ENCODE measurements around the gene NSD2.
A peak's percentile ranks its signal among the peaks of the same experiment; 100 is the strongest.
"Not testable (repeated sequence)": the region's sequence is repeated elsewhere in the genome, so short reads cannot be mapped to it uniquely, and the experiment has no call there.

The NSD2 gene

DNA sequence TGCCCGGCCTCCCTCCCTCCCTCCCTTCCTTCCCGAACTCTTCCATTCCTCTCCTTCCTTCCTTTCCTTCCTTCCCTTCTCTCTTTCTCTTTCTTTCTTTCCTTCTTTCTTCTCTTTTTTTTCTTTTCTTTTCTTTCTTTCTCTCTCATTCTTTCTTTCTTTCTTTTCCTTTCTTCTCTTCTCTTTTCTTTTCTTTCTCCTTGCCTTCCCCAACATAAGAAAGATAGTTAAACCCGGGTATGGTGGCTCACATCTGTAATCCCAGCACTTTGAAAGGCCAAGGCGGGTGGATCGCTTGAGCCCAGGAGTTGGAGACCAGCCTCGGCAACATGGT is 25.4 kb downstream of the NSD2 start:
- no peak for ATAC-seq
- Mint-ChIP-seq H3K4me3 (no peak overlapping the region), H3K27me3 (no peaks in the 10 kb centered on the region), H3K9me3 (no peaks in the 10 kb centered on the region), H3K27ac (peak overlapping the region; percentile 72), H3K4me1 (peaks cover 16% of the 10 kb centered on the region), H3K36me3 (peaks cover 23% of the 10 kb centered on the region)

DNA sequence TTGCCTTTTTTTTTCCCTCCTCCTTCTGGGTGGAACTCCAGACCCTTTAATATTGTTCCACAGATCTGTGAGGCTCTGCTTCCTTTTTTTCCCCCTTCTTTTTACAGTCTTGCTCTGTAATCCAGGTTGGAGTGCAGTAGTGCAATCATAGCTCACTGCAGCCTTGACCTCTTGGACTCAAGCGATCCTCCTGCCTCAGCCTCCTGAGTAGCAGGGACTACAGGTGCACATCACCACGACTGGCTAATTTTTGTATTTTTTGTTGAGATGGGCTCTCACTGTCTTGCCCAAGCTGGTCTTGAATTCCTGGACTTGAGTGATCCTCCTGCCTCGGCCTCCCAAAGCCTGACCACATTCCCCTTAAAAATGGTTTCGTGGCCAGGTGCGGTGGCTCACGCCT is 26.8 kb downstream of the NSD2 start:
- Mint-ChIP-seq H3K36me3 (peaks cover 34% of the 10 kb centered on the region), H3K27me3 (no peaks in the 10 kb centered on the region), H3K4me1 (peaks cover 16% of the 10 kb centered on the region), H3K4me3 (no peak overlapping the region), H3K9me3 (no peaks in the 10 kb centered on the region), H3K27ac (no peak overlapping the region)
- ATAC-seq = no peak

DNA sequence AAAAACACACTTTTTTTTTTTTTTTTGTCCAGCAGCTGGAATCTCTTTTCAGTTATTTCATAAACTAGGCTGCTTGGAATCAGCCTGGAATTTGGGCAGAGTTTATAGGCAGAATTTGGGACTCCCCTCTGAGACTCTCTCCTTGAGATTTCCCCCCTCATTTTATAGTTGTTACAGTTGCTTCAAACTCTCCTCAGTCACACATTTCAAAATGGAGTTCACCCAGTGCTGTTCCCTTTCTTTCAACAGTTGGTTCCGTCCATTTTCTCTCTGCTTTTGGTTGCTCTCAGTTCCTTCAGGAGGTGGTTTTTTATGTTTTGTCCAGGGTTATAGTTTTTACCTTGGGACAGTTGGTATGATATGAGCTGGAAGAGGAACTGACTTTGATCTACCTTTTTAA is 27.5 kb downstream of the NSD2 start:
- Mint-ChIP-seq H3K27ac (no peak overlapping the region), H3K36me3 (peaks cover 40% of the 10 kb centered on the region), H3K9me3 (no peaks in the 10 kb centered on the region), H3K4me1 (peaks cover 16% of the 10 kb centered on the region), H3K4me3 (no peak overlapping the region), H3K27me3 (no peaks in the 10 kb centered on the region)
- ATAC-seq = no peak

DNA sequence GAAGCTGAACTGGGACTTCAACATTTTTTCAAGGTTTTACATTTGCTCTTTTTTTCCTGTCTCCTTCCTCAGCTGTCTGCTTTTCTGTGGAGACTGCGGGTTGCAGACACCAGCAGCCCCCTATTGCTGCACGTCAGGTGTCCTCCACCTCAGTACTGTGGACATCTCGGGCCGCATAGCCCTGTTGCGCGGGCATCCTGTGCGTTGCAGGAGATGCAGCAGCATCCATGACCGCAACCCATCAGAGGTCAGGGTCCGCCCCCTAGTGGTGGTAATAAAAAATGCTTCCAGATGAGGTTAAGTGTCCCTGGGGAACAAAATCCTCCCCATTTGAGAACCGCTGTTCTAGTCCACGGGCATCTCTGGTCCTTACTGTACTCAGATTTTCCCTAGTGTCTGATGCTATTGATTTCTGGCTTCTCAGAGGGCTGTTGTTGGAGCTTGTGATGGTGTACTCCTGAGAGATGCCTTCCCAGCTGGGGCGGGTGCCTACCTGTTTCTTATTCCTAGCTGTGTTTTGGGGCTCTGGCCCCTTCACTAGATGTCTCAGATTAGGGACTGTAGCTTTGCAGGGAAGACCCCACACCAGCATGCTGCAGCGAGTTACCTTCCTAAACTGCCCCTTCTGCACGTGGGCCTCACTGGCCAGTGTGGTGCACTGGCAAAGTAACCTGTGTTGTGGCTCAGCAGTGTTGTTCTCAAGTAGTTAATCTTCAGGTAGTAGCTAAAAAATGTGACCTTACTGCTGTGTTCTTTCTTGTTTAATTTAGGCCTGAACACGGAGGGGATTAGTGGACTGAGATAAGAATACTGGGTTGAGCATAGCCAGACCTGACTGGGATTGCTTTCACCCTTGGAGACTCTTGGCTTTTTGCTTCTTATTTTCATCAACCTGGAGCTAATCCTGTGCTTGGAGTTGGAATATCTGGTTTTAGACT is 28.2 kb downstream of the NSD2 start:
- no peaks in the 10 kb centered on the region for H3K27me3 Mint-ChIP-seq

DNA sequence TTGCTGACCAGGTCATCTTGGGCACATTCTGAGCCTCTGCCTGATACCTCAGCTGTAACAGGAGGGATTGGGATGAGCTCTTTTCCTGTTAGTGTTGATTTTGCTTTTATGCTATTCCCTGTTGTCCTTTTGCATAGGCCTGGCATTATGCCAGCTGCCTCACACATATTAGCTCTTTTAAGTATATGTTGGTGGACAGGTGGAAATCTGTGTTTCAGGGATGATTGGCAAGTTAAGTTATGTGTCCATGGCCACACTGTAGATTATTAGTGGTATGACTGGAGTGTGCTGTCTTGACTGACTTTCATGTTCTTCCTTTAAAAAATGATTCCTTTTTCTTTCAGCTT is 28.9 kb downstream of the NSD2 start:
- Mint-ChIP-seq H3K4me1 (peaks cover 11% of the 10 kb centered on the region), H3K27ac (no peak overlapping the region), H3K4me3 (no peak overlapping the region), H3K9me3 (no peaks in the 10 kb centered on the region), H3K36me3 (peaks cover 43% of the 10 kb centered on the region), H3K27me3 (no peaks in the 10 kb centered on the region)
- no peak for ATAC-seq

More for the DNA sequence above, 28.2 kb downstream of the NSD2 start:
- Mint-ChIP-seq H3K9me3 (no peaks in the 10 kb centered on the region), H3K27ac (no peak overlapping the region), H3K4me3 (peak overlapping the region; percentile 48), H3K36me3 (peaks cover 42% of the 10 kb centered on the region), H3K4me1 (peaks cover 16% of the 10 kb centered on the region)
- ATAC-seq = peak; percentile 89

DNA sequence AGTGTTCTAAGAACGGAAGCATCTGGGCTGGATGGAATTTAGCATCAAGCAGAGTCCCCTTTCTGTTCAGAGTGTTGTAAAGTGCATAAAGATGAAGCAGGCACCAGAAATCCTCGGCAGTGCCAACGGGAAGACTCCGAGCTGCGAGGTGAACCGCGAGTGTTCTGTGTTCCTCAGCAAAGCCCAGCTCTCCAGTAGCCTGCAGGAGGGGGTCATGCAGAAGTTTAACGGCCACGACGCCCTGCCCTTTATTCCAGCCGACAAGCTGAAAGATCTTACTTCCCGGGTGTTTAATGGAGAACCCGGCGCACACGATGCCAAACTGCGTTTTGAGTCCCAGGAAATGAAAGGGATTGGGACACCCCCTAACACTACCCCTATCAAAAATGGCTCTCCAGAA is 29.4 kb downstream of the NSD2 start:
- no peaks in the 10 kb centered on the region for H3K9me3 Mint-ChIP-seq
- H3K4me3 Mint-ChIP-seq = no peak overlapping the region
- no peak overlapping the region for H3K27ac Mint-ChIP-seq
- peaks cover 47% of the 10 kb centered on the region for H3K36me3 Mint-ChIP-seq
- no peak for ATAC-seq
- H3K4me1 Mint-ChIP-seq = peaks cover 10% of the 10 kb centered on the region
- no peaks in the 10 kb centered on the region for H3K27me3 Mint-ChIP-seq

DNA sequence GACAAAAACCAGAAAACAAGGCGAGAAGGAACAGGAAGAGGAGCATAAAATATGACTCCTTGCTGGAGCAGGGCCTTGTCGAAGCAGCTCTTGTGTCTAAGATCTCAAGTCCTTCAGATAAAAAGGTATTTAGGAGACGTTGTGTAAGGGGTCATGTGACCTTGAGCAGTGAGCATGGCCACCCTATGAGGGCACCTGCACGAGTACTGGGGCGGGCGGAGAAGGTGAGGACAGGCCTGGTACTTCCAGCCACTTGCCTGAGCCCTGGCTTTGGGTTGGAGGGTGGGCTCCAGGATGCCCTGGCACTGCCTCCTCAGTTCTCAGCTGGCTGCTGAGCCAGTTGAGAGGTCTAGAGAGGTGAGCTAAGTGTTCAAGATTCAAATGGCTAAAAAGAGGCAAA is 29.9 kb downstream of the NSD2 start:
- H3K36me3 Mint-ChIP-seq = peaks cover 51% of the 10 kb centered on the region
- no peak overlapping the region for H3K27ac Mint-ChIP-seq
- no peaks in the 10 kb centered on the region for H3K9me3 Mint-ChIP-seq
- ATAC-seq = no peak
- H3K27me3 Mint-ChIP-seq = no peaks in the 10 kb centered on the region
- H3K4me3 Mint-ChIP-seq = no peak overlapping the region
- peaks cover 10% of the 10 kb centered on the region for H3K4me1 Mint-ChIP-seq

DNA sequence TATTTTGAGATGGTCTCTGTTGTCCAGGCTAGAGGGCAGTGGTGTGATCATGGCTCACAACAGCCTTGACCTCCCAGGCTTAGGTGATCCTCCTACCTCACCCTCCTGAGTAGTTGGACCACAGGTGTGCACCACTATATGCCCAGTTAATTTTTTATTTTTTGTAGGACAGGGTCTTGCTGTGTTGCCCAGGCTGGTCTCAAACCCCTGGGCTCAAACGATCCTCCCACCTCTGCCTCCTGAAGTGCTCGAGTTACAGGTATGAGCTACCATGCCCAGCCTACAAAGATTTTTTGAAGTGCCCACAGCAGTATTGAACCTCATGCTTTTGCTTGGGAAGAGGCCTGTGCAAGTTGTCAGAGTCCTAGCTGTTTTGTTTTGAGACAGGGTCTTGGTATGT is 31.1 kb downstream of the NSD2 start:
- Mint-ChIP-seq H3K36me3 (peaks cover 54% of the 10 kb centered on the region), H3K27me3 (no peaks in the 10 kb centered on the region), H3K9me3 (no peaks in the 10 kb centered on the region), H3K4me3 (no peak overlapping the region), H3K27ac (no peak overlapping the region), H3K4me1 (peaks cover 16% of the 10 kb centered on the region)
- no peak for ATAC-seq

DNA sequence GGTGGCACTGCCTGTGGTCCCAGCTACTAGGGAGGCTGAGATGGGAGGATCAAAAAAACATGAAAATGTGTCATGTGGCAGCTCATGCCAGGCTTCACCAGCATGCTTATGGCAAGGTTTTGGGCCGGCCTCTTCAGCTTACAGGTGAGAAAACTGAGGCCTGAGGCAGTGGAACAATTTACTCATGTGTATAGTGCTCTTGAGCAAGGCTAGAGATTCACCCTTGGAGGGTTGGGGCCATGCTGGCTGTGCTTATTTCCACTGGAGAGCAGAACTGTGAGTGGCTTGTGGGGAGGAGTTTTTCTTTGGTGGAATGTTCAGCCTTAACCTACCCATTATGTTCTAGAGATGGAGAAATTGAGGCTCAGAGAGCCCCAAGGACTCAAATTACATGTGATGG is 31.8 kb downstream of the NSD2 start:
- H3K27ac Mint-ChIP-seq = no peak overlapping the region
- H3K4me1 Mint-ChIP-seq = peaks cover 19% of the 10 kb centered on the region
- H3K27me3 Mint-ChIP-seq = no peaks in the 10 kb centered on the region
- H3K9me3 Mint-ChIP-seq = no peaks in the 10 kb centered on the region
- no peak overlapping the region for H3K4me3 Mint-ChIP-seq
- ATAC-seq = no peak
- peaks cover 60% of the 10 kb centered on the region for H3K36me3 Mint-ChIP-seq

DNA sequence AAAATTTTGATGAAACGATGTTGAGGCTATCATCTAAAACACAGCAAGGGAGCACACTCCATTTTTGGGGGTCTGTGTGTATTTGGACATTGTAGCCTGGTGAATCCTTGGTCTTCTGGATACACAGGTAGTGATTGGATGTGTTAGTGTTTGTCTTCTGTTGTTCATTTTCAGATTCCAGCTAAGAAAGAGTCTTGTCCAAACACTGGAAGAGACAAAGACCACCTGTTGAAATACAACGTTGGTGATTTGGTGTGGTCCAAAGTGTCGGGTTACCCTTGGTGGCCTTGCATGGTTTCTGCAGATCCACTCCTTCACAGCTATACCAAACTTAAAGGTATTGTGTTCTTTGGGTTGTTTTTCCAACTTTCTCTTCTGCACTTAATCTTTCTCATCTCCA is 32.8 kb downstream of the NSD2 start:
- no peaks in the 10 kb centered on the region for H3K9me3 Mint-ChIP-seq
- peaks cover 18% of the 10 kb centered on the region for H3K4me1 Mint-ChIP-seq
- no peak for ATAC-seq
- no peaks in the 10 kb centered on the region for H3K27me3 Mint-ChIP-seq
- H3K36me3 Mint-ChIP-seq = peaks cover 64% of the 10 kb centered on the region
- H3K4me3 Mint-ChIP-seq = no peak overlapping the region
- H3K27ac Mint-ChIP-seq = no peak overlapping the region

DNA sequence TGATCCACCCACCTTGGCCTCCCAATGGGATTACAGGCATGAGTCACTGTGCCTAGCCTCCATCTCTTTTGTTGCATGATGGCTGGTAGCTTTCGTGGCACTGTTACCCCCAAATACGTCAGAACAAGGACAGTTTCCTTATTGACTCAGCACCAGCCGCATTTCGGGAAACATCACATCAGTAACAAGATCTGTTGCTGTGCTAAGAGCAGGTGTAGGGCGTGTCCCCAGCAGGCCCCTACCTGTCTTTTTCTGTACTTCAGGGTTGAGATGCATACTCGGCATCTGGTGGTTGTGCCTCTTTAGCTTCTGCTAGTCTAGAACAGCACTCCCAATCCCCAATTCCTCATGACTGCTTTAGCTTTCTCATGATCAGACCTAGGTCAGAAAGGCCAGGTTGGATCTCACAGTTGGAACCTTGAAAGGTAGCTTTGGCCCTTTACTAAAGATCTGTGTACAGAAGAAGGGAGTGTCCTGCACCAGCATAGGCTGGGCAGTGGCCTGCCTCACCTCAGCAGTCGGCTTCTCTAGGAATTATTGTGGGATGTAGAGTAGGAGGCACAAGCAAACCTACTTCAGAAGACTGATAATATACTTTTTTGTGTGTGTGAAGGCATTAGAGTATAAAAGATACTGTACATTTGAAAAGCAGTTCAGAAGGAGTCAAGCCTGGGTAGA is 36.8 kb downstream of the NSD2 start:
- H3K9me3 Mint-ChIP-seq = no peaks in the 10 kb centered on the region
- peak overlapping the region; percentile 64 for H3K27ac Mint-ChIP-seq
- H3K4me3 Mint-ChIP-seq = no peak overlapping the region
- no peak for ATAC-seq
- H3K4me1 Mint-ChIP-seq = peaks cover 19% of the 10 kb centered on the region
- H3K36me3 Mint-ChIP-seq = peaks cover 64% of the 10 kb centered on the region
- H3K27me3 Mint-ChIP-seq = no peaks in the 10 kb centered on the region

DNA sequence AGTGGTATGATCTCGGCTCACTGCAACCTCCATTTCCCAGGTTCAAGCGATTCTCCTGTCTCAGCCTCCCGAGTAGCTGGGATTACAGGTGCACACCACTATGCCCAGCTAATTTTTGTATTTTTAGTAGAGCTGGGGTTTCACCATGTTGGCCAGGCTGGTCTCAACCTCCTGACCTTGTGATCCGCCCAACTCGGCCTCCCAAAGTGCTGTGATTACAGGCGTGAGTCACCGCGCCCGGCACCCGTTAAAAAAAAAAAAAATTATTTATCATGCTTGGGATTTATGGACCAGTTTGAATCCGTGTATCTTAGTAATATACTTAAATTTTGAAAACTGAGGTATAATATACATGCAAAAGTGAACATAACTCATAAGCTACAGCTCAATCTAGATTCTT is 38.5 kb downstream of the NSD2 start:
- H3K4me1 Mint-ChIP-seq = peaks cover 19% of the 10 kb centered on the region
- H3K36me3 Mint-ChIP-seq = peaks cover 62% of the 10 kb centered on the region
- ATAC-seq, H3K27me3 Mint-ChIP-seq, H3K4me3 Mint-ChIP-seq, H3K9me3 Mint-ChIP-seq, H3K27ac Mint-ChIP-seq: not testable (repeated sequence)

DNA sequence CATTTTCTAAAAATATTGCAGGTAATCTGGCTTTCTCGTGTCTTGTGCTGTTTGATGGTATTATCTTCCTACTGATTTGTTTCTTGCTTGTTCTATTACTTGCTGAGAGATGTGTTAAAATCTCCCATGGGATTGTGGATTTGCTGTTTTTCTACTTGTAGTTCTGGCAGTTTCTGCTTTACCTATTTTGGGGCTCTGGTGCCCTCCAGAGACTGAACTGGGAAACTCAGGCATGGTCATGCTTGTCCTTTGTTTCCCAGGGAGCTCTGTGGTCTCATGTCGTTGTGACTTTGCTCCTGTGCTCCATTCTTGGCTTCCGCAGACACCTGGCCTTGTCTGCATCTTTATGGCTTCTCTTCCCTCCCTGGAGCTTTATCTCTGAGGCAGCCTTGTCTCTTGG is 39.5 kb downstream of the NSD2 start:
- no peak overlapping the region for H3K4me3 Mint-ChIP-seq
- peaks cover 19% of the 10 kb centered on the region for H3K4me1 Mint-ChIP-seq
- ATAC-seq = no peak
- no peaks in the 10 kb centered on the region for H3K9me3 Mint-ChIP-seq
- no peaks in the 10 kb centered on the region for H3K27me3 Mint-ChIP-seq
- H3K36me3 Mint-ChIP-seq = peaks cover 58% of the 10 kb centered on the region
- no peak overlapping the region for H3K27ac Mint-ChIP-seq

DNA sequence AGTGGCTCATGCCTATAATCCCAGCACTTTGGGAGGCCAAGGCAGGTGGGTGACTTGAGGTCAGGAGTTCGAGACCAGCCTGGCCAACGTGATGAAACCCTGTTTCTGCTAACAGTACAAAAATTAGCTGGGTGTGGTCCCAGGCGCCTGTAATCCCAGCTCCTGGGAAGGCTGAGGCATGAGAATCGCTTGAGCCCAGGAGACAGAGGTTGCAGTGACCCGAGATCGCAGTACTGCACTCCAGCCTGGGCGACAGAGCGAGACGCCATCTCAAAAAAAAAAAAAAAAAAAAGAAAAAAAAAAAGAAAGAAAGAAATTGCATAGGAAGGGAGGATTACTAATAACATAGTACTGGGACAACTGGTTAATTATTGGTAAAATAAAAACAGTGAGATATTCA is 40.1 kb downstream of the NSD2 start:
- H3K27ac Mint-ChIP-seq, ATAC-seq: not testable (repeated sequence)

DNA sequence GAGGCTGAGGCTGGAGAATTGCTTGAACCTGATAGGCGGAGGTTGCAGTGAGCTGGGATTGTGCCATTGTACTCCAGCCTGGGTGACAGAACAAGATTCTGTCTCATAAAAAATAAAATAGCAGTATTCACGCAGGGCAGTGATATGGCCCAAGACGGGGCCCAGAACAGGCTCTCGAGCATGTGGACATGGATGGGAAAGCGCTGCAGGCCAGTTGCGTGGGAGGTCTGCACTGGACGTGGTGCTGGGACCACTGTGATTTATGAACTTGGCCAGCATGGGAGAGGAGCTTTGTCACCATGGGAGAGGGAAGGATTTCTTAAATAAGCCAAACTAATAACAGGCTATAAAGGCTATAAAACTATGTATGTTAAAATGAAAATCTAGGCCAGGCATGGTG is 51.6 kb downstream of the NSD2 start:
- no peak for ATAC-seq
- Mint-ChIP-seq H3K27me3 (no peaks in the 10 kb centered on the region), H3K9me3 (no peaks in the 10 kb centered on the region), H3K4me3 (no peak overlapping the region), H3K27ac (no peak overlapping the region), H3K36me3 (peaks cover 30% of the 10 kb centered on the region), H3K4me1 (no peaks in the 10 kb centered on the region)

More for the DNA sequence above, 40.1 kb downstream of the NSD2 start:
- H3K9me3 Mint-ChIP-seq, H3K27me3 Mint-ChIP-seq, H3K4me3 Mint-ChIP-seq: not testable (repeated sequence)
- Mint-ChIP-seq H3K4me1 (peaks cover 19% of the 10 kb centered on the region), H3K36me3 (peaks cover 60% of the 10 kb centered on the region)

DNA sequence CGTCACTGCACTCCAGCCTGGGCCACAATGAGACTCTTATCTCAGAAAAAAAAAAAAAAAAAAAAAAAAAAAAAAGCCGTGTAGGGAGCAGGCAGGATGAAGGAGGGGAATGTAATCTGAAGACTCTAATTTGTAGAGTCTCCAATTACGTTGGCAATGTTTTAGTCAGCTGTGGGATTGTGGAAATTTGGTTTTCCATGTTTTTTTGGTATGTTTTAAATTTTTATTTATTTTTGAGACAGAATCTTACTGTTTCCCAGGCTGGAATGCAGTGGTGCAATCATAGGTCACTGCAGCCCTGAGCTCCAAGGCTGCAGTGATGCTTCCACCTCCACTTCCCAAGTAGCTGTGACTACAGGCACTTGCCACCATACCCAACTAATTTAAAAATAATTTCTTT is 56.5 kb downstream of the NSD2 start:
- Mint-ChIP-seq H3K27ac (no peak overlapping the region), H3K36me3 (peaks cover 44% of the 10 kb centered on the region), H3K9me3 (no peaks in the 10 kb centered on the region), H3K27me3 (no peaks in the 10 kb centered on the region), H3K4me3 (no peak overlapping the region), H3K4me1 (no peaks in the 10 kb centered on the region)
- no peak for ATAC-seq
